ENCODE data around the gene ATG9A.
A peak's percentile ranks its signal among the peaks of the same experiment; 100 is the strongest.

ATG9A gene

DNA sequence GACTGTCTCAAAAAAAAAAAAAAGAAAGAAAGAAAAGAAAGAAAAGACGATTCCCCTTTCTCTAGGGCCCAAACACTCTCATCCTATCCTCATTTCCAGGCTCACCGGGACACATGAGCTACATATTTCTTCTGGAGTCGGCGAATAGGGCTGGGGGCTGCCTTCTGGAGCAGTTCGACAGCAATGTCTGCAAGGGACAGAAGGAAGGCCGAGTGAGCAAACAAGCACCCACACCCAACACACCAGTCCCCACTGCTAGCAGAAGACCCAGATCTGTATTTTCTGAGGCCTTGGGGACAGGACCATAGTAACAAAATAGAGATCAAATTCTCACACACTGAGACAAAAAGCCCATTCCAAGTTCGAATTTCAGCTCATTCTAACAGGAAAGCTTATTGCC is 54.0 kb downstream of the ATG9A start:
- Histone ChIP-seq H3K79me2 (ENCODE audit: low read length) (peaks cover 8% of the 10 kb centered on the region), H3K9ac (ENCODE audit: low read length) (peak overlapping the region; percentile 99), H3K9me3 (ENCODE audit: insufficient read depth, low read length) (no peaks in the 10 kb centered on the region), H3K4me2 (ENCODE audit: low read length) (peak overlapping the region; percentile 96), H3K36me3 (replicated peaks; ENCODE audit: low read depth, low read length) (peaks cover 8% of the 10 kb centered on the region), H3K27ac (ENCODE audit: low read length) (no peak overlapping the region), H3K4me3 (ENCODE audit: low read length) (peak overlapping the region; percentile 97), H4K20me1 (ENCODE audit: insufficient read depth, low read length) (no peaks in the 10 kb centered on the region), H3K4me1 (ENCODE audit: low read length) (peaks cover 13% of the 10 kb centered on the region), H3K27me3 (ENCODE audit: low read depth, low read length) (no peaks in the 10 kb centered on the region), H2AFZ (ENCODE audit: low read depth, low read length) (no peak overlapping the region)
- TF ChIP-seq CTCF (IDR thresholded peaks at IDR 0.05; ENCODE audit: low read depth, low read length) (no peak), EZH2phosphoT487 (IDR thresholded peaks at IDR 0.05; ENCODE audit: low read depth) (no peak)

DNA sequence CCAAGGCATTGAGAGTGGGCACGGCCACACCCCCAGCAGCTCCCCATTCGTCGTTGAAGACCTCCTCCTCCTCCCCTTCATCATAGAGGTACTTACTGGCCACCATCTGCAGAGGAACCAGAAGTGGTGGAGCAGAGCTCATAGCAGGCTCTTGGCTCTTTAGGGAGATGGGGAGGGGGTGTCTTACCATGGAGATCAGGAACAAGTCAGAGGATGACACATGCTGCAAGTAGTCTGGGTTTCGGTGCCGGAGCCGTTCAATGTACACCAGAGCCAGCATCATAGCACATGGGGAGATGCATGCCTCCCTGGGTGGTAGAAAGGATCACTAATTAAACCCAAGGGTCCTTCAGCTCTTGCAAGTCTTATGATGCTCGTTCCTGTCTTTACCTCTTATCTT is 54.6 kb downstream of the ATG9A start:
- Histone ChIP-seq H3K79me2 (ENCODE audit: low read length) (peaks cover 8% of the 10 kb centered on the region), H2AFZ (ENCODE audit: low read depth, low read length) (no peak overlapping the region), H3K4me3 (ENCODE audit: low read length) (no peak overlapping the region), H3K4me1 (ENCODE audit: low read length) (peaks cover 13% of the 10 kb centered on the region), H3K36me3 (replicated peaks; ENCODE audit: low read depth, low read length) (peaks cover 8% of the 10 kb centered on the region), H3K9me3 (ENCODE audit: insufficient read depth, low read length) (no peaks in the 10 kb centered on the region), H3K9ac (ENCODE audit: low read length) (no peak overlapping the region), H3K4me2 (ENCODE audit: low read length) (no peak overlapping the region), H3K27me3 (ENCODE audit: low read depth, low read length) (no peaks in the 10 kb centered on the region), H3K27ac (ENCODE audit: low read length) (no peak overlapping the region), H4K20me1 (ENCODE audit: insufficient read depth, low read length) (no peaks in the 10 kb centered on the region)
- TF ChIP-seq CTCF (IDR thresholded peaks at IDR 0.05; ENCODE audit: low read depth, low read length) = no peak
- no peak for TF ChIP-seq EZH2phosphoT487 (IDR thresholded peaks at IDR 0.05; ENCODE audit: low read depth)

DNA sequence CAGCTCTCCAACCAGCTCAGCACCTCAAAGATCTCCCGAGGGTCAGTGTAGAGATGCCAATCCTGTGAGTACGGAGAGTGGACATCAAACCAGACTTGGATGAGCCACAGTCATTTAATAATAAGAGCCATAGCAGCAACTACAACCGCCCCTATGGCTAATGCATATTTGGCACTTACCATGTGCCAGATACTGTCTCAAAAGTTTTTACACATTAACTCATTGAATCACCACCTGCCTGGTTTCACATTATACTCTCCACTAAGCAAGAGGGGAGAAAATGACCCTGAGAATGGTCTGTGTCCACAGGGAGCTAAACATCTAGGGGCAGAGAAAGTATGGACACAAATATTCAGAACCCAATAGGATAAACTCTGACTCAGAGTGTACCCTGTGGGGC is 55.3 kb downstream of the ATG9A start:
- Histone ChIP-seq H3K9ac (ENCODE audit: low read length) (no peak overlapping the region), H3K4me3 (ENCODE audit: low read length) (no peak overlapping the region)

DNA sequence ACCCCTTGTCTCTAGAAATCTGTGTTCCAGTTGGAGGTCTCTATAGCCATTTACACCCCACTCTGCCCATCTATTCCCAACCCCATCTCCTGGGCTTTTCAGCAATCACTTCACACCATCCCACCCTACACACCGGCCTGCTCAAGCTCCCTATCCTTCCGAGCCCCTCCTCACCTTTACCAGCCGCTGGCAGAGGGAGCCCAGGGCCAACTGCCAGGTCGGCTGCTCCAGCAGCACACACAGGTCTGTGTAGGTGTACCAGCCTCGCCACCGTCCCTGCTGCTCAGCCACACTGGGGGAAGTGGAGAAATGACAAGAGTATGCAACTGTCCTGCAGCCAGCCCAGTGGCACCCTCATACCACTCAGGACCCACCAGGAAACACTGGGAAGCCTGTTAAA is 56.3 kb downstream of the ATG9A start:
- peaks cover 8% of the 10 kb centered on the region for H3K36me3 ChIP-seq (replicated peaks; ENCODE audit: low read depth, low read length)
- no peaks in the 10 kb centered on the region; the same call in 1 of the 2 replicates for H3K79me2 ChIP-seq (ENCODE audit: low read length)
- no peak for TF ChIP-seq EZH2phosphoT487 (IDR thresholded peaks at IDR 0.05; ENCODE audit: low read depth)
- no peak for TF ChIP-seq CTCF (IDR thresholded peaks at IDR 0.05; ENCODE audit: low read depth, low read length)
- H3K27me3 ChIP-seq (ENCODE audit: low read depth, low read length) = no peaks in the 10 kb centered on the region
- H3K9me3 ChIP-seq (ENCODE audit: insufficient read depth, low read length) = no peaks in the 10 kb centered on the region
- H3K4me3 ChIP-seq (ENCODE audit: low read length) = no peak overlapping the region
- H3K9ac ChIP-seq (ENCODE audit: low read length) = no peak overlapping the region
- H3K27ac ChIP-seq (ENCODE audit: low read length) = no peak overlapping the region
- no peaks in the 10 kb centered on the region for H4K20me1 ChIP-seq (ENCODE audit: insufficient read depth, low read length)
- H2AFZ ChIP-seq (ENCODE audit: low read depth, low read length) = no peak overlapping the region
- H3K4me2 ChIP-seq (ENCODE audit: low read length) = no peak overlapping the region
- peaks cover 6% of the 10 kb centered on the region for H3K4me1 ChIP-seq (ENCODE audit: low read length)

More for the DNA sequence above, 55.3 kb downstream of the ATG9A start:
- H3K4me2 ChIP-seq (ENCODE audit: low read length) = no peak overlapping the region
- no peaks in the 10 kb centered on the region for H3K9me3 ChIP-seq (ENCODE audit: insufficient read depth, low read length)
- H3K27ac ChIP-seq (ENCODE audit: low read length) = no peak overlapping the region
- H3K4me1 ChIP-seq (ENCODE audit: low read length) = peaks cover 10% of the 10 kb centered on the region
- H2AFZ ChIP-seq (ENCODE audit: low read depth, low read length) = no peak overlapping the region
- no peaks in the 10 kb centered on the region for H4K20me1 ChIP-seq (ENCODE audit: insufficient read depth, low read length)
- H3K36me3 ChIP-seq (replicated peaks; ENCODE audit: low read depth, low read length) = peaks cover 8% of the 10 kb centered on the region
- TF ChIP-seq CTCF (IDR thresholded peaks at IDR 0.05; ENCODE audit: low read depth, low read length) (no peak), EZH2phosphoT487 (IDR thresholded peaks at IDR 0.05; ENCODE audit: low read depth) (no peak)
- peaks cover 6% of the 10 kb centered on the region for H3K79me2 ChIP-seq (ENCODE audit: low read length)
- no peaks in the 10 kb centered on the region for H3K27me3 ChIP-seq (ENCODE audit: low read depth, low read length)
